Bronchial epithelial cell (primary cell): ENCODE measurements around the gene KRTAP10-8. TPM values are rescaled to one million over a fixed set of nuclear protein-coding genes. Genes with fewer than 3 reads are reported as not detected.
"Not testable (repeated sequence)": the region's sequence is repeated elsewhere in the genome, so short reads cannot be mapped to it uniquely, and the experiment has no call there.

Experiments
- DNase-seq: peaks from one replicate; pipeline ENCODE4 v3.0.0-alpha.2; 2010; ENCODE audit warnings: low read depth
- FAIRE-seq: peaks from 2 replicates; lab custom pipeline; 2011; peaks lifted over from hg19 to GRCh38; lab: Jason Lieb, UNC
- H3K27me3 ChIP-seq: 2 replicates; pipeline ENCODE4 v1.5.1; 2011; ENCODE audit warnings: low read length; ENCODE audit not compliant: control insufficient read depth, insufficient read depth
- H3K36me3 ChIP-seq: 2 replicates; pipeline ENCODE4 v1.5.1; 2011; ENCODE audit warnings: low read length; ENCODE audit not compliant: control insufficient read depth, insufficient read depth
- H3K4me3 ChIP-seq: 2 replicates; pipeline ENCODE4 v1.5.1; 2011; ENCODE audit warnings: mild to moderate bottlenecking, low read depth, low read length, control low read depth
- total RNA-seq: library from RNA; depleted of rRNA; stranded (reverse); fragments of >200 nt; gene quantifications from 2 replicates; pipeline ENCODE4 v1.2.1, GENCODE V29; 2014
- TF ChIP-seq, protein P1 (sequence below): IDR thresholded peaks from 2 replicates; pipeline ENCODE4 v1.5.1; 2011; ENCODE audit warnings: mild to moderate bottlenecking, moderate library complexity, low read length, control low read depth, inconsistent platforms; ENCODE audit not compliant: insufficient read depth, severe bottlenecking

KRTAP10-8 gene
- total RNA-seq, 1 donor from 2014 or later: not detected

DNA sequence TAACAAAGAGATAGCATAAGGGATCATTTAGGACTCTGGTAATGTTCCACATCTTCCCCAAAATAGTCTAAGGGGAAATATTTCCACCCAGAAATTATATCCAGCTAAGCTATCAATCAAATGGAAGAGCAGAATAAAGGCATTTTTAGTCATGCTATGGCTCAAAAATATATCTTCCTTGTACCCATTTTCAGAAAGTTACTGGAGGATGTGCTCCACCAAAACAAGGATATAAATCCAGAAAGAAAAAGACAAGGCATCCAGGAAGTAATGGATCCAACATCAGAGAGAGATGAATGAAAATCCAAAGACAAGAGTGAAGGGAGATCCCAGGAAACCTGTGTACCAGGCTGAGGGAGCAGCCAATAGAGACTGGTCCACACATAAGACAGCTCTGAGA lies 2.7 kb upstream of the KRTAP10-8 start:
- no peak for FAIRE-seq
- TF ChIP-seq, protein P1, sequence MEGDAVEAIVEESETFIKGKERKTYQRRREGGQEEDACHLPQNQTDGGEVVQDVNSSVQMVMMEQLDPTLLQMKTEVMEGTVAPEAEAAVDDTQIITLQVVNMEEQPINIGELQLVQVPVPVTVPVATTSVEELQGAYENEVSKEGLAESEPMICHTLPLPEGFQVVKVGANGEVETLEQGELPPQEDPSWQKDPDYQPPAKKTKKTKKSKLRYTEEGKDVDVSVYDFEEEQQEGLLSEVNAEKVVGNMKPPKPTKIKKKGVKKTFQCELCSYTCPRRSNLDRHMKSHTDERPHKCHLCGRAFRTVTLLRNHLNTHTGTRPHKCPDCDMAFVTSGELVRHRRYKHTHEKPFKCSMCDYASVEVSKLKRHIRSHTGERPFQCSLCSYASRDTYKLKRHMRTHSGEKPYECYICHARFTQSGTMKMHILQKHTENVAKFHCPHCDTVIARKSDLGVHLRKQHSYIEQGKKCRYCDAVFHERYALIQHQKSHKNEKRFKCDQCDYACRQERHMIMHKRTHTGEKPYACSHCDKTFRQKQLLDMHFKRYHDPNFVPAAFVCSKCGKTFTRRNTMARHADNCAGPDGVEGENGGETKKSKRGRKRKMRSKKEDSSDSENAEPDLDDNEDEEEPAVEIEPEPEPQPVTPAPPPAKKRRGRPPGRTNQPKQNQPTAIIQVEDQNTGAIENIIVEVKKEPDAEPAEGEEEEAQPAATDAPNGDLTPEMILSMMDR: no peak

DNA sequence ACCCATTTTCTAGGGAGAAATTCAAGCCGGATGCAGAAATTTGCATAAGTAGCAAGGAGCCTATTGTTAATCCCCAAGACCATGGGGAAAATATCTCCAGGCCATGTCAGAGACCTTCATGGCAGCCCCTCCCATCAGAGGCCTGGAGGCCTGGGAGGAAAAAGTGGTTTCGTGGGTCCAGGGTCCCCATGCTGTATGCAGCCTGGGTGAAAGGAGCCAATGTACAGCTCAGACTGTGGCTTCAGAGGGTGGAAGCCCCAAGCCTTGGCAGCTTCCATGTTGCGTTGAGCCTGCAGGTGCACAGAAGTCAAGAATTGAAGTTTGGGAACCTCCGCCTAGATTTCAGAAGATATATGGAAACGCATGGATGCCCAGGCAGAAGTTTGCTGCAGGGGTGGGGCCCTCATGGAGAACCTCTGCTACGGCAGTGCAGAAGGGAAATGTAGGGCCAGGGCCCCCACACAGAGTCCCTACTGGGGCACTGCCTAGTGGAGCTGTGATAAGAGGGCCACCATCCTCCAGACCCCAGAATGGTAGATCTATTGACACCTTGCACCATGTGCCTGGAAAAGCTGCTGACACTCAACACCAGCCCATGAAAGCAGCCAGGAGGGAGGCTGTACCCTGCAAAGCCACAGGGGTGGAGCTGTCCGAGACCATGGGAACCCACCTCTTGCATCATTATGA lies 1.6 kb upstream of the KRTAP10-8 start:
- not testable (repeated sequence) for DNase-seq, H3K27me3 ChIP-seq, H3K4me3 ChIP-seq, H3K36me3 ChIP-seq, FAIRE-seq

More for the DNA sequence above, 2.7 kb upstream of the KRTAP10-8 start:
- no peak overlapping the region for H3K4me3 ChIP-seq
- H3K27me3 ChIP-seq: no peaks in the 10 kb centered on the region
- H3K36me3 ChIP-seq: no peaks in the 10 kb centered on the region
- no peak for DNase-seq

DNA sequence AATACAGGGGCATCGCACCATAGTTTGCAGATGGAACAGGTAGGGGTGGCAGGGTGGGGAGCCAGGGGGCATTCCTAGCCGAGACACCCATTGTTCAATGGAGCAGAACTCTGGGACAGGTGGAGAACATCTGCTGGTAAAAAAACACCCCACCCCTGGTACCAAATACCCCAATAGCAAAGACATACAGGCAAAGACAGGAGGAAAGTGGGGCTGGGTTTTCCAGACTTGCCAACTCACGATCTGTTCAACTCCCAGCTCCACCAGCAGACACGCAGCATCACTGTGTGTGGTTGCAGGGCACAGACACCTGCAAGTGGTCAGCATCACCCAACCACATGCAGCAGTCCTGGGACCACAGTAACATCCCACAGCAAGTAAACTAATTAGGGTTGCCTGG lies 328 bp upstream of the KRTAP10-8 start:
- FAIRE-seq (no peak), DNase-seq (no peak)
- TF ChIP-seq, protein P1: no peak
- Histone ChIP-seq H3K27me3 (no peaks in the 10 kb centered on the region), H3K4me3 (no peak overlapping the region), H3K36me3 (no peaks in the 10 kb centered on the region)

DNA sequence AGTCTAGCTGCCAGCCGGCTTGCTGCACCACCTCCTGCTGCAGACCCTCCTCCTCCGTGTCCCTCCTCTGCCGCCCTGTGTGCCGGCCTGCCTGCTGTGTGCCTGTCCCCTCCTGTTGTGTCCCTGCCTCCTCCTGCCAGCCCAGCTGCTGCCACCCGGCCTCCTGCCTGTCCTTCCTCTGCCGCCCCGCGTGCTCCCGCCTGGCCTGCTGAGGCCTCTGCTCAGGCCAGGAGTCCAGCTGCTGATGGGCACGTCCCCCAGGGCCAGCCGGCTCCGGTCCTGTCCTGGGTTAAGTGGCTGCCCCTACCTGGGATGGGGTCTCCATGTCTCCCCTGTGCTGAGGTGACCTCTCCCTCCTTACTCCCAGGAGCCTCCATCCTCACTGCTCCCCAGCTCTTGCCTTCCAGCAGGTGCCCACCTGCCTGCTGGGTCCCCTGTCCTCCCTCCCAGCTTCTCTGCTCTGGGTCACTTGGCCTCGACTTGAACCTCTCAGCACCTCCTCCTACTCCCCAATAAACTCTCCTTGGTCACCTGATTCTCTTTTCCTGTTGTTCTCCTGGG lies 870 bp downstream of the KRTAP10-8 start:
- Histone ChIP-seq H3K27me3 (no peaks in the 10 kb centered on the region), H3K4me3 (no peak overlapping the region), H3K36me3 (no peaks in the 10 kb centered on the region)
- TF ChIP-seq, protein P1: no peak
- FAIRE-seq (no peak), DNase-seq (no peak)

DNA sequence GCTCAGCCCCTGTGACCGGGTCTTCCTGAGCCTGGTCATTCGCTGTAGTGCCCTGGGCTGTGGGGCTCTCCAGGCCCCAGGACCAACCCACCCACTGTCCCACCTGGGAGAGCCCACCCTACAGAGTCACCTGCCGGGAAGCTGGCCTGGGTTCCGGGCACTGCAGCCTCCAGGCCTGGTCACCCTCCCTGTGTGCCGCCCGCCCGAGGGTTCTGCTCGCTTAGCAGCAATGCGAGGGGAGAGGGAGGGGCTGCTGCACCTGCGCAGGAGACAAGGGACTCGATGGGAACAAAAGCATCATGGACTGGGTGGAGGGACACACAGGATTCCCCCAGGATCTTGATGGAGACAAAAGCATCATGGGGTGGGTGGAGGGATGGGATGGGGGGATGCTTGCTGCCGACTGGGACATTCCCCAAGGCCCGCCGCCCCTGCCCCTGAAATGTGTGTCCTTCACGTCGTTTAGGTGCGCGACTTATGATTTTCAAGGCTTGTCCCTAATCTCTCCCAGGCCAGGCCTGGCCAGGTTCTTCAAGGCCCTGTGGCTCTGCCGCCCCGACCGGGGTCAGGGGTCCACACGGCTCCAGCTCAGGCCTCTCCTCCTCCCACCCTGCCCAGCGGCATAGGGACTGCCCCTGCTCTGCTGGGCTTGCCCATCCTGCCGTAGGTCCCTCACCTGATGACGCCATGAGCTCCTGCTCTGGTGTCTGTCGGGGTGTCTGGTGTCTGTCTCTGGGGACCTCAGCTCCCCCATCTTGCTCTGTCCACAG lies 1.7 kb downstream of the KRTAP10-8 start:
- FAIRE-seq: no peak
- TF ChIP-seq, protein P1: no peak

DNA sequence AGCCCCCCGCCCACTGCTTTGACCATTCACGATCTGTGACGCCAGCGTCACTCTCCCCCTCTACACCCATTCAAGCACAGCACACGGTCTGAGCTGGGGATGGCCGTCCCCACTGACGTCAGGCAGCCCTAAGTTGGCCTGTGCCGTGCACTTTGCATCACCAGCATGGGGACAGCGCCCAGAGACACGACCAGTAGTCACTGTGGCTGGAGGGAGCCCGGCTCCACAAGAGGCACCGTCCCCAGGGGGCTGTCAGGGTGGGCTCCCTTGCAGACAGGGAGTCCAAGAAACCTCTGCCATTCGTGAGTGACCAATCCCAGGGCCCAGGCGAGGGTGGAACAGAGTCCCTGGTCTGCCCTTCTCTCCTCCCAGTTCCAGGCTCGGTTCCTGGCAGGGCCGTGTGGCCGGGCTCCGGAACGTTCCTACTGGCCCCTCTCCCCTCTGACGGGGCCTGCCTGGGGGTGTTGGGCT lies 2.3 kb downstream of the KRTAP10-8 start:
- DNase-seq (no peak), FAIRE-seq (no peak)
- Histone ChIP-seq H3K27me3 (no peaks in the 10 kb centered on the region), H3K4me3 (no peak overlapping the region), H3K36me3 (no peaks in the 10 kb centered on the region)
- TF ChIP-seq, protein P1: no peak

More for the DNA sequence above, 1.7 kb downstream of the KRTAP10-8 start:
- no peak for DNase-seq
- Histone ChIP-seq H3K4me3 (no peak overlapping the region), H3K27me3 (no peaks in the 10 kb centered on the region), H3K36me3 (no peaks in the 10 kb centered on the region)
